Measurements from ENCODE around the gene ARHGAP19.

DNA sequence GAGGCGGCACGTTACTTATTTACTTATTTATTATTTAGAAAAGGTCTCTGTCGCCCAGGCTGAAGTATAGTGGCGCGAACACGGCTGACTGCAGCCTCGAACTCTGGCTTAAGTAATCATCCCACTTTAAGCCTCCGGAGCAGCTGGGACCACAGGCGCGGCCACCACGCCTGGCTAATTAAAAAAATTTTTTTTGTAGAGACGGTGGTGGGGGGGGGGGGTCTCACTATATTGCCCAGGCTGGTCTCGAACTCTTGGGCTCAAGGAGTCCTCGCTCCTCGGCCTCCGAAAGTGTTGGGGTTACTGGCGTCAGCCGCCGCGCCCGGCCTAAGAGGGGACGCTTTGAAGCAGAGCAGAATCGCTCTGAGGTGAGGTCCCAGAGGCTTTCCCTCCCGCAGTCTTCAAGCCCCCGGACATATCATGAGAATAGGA lies 42.8 kb upstream of the ARHGAP19 start:
- TF ChIP-seq POLR2A (IDR thresholded peaks at IDR 0.05) = no peak
- TF ChIP-seq, protein P1, sequence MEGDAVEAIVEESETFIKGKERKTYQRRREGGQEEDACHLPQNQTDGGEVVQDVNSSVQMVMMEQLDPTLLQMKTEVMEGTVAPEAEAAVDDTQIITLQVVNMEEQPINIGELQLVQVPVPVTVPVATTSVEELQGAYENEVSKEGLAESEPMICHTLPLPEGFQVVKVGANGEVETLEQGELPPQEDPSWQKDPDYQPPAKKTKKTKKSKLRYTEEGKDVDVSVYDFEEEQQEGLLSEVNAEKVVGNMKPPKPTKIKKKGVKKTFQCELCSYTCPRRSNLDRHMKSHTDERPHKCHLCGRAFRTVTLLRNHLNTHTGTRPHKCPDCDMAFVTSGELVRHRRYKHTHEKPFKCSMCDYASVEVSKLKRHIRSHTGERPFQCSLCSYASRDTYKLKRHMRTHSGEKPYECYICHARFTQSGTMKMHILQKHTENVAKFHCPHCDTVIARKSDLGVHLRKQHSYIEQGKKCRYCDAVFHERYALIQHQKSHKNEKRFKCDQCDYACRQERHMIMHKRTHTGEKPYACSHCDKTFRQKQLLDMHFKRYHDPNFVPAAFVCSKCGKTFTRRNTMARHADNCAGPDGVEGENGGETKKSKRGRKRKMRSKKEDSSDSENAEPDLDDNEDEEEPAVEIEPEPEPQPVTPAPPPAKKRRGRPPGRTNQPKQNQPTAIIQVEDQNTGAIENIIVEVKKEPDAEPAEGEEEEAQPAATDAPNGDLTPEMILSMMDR (IDR thresholded peaks at IDR 0.05) = no peak

All from esophagus squamous epithelium (tissue), 4 donors.